H9 (cell line): Measurements from ENCODE around the gene PCLAF. TPM values are rescaled to one million over a fixed set of nuclear protein-coding genes. Genes with fewer than 3 reads are reported as not detected.

Experiments used
- DNase-seq: peaks from one replicate; pipeline ENCODE4 v3.0.0-alpha.2; 2017
- H2AFZ ChIP-seq: one replicate; pipeline ENCODE4 v1.6.1; 2013; ENCODE audit warnings: mild to moderate bottlenecking, low read length, control low read depth, moderate library complexity
- H2AK5ac ChIP-seq: 2 replicates; pipeline ENCODE4 v1.6.1; 2013; ENCODE audit warnings: low read length, control low read depth, mixed read lengths; ENCODE audit not compliant: insufficient read length
- H2BK120ac ChIP-seq: one replicate; pipeline ENCODE4 v1.6.1; 2013; ENCODE audit warnings: low read depth, mild to moderate bottlenecking, low read length, control low read depth, inconsistent platforms; ENCODE audit not compliant: poor library complexity, severe bottlenecking
- H2BK12ac ChIP-seq: 2 replicates; pipeline ENCODE4 v1.6.1; 2013; ENCODE audit warnings: low read length, control low read depth, mixed read lengths, low read depth; ENCODE audit not compliant: insufficient read length
- H2BK15ac ChIP-seq: 2 replicates; pipeline ENCODE4 v1.6.1; 2013; ENCODE audit warnings: low read depth, low read length, control low read depth
- H2BK20ac ChIP-seq: one replicate; pipeline ENCODE4 v1.6.1; 2013; ENCODE audit warnings: low read depth, mild to moderate bottlenecking, low read length, control low read depth, inconsistent platforms; ENCODE audit not compliant: poor library complexity, severe bottlenecking
- H2BK5ac ChIP-seq: 2 replicates; pipeline ENCODE4 v1.6.1; 2013; ENCODE audit warnings: low read length, control low read depth, mixed read lengths; ENCODE audit not compliant: insufficient read length
- H3K14ac ChIP-seq: 2 replicates; pipeline ENCODE4 v1.6.1; 2013; ENCODE audit warnings: low read length, control low read depth; ENCODE audit not compliant: insufficient read depth
- H3K18ac ChIP-seq: 2 replicates; pipeline ENCODE4 v1.6.1; 2013; ENCODE audit warnings: low read depth, mild to moderate bottlenecking, mixed read lengths, low read length, control low read depth; ENCODE audit not compliant: insufficient read length
- H3K23ac ChIP-seq: 2 replicates; pipeline ENCODE4 v1.6.1; 2013; ENCODE audit warnings: low read length, control low read depth, mixed read lengths, low read depth; ENCODE audit not compliant: insufficient read length
- H3K23me2 ChIP-seq: 2 replicates; pipeline ENCODE4 v1.6.1; 2013; ENCODE audit warnings: low read depth, mild to moderate bottlenecking, mixed read lengths, low read length, control low read depth; ENCODE audit not compliant: insufficient read length, poor library complexity, severe bottlenecking
- H3K27ac ChIP-seq: 2 replicates; pipeline ENCODE4 v1.5.1; 2013; ENCODE audit warnings: low read length, control low read depth, mixed read lengths, low read depth; ENCODE audit not compliant: insufficient read length
- H3K27me3 ChIP-seq: 2 replicates; pipeline ENCODE4 v1.6.1; 2013; ENCODE audit warnings: low read length, control low read depth, inconsistent platforms; ENCODE audit not compliant: insufficient read depth
- H3K4ac ChIP-seq: 2 replicates; pipeline ENCODE4 v1.6.1; 2013; ENCODE audit warnings: low read depth, mild to moderate bottlenecking, control low read depth, inconsistent platforms, low read length, moderate library complexity
- H3K4me1 ChIP-seq: 2 replicates; pipeline ENCODE4 v1.6.1; 2013; ENCODE audit warnings: low read length, control low read depth, inconsistent platforms; ENCODE audit not compliant: insufficient read depth
- H3K4me2 ChIP-seq: 2 replicates; pipeline ENCODE4 v1.6.1; 2013; ENCODE audit warnings: low read length, control low read depth, mixed read lengths; ENCODE audit not compliant: insufficient read length, insufficient read depth
- H3K56ac ChIP-seq: 2 replicates; pipeline ENCODE4 v1.6.1; 2013; ENCODE audit warnings: low read depth, mild to moderate bottlenecking, mixed read lengths, low read length, control low read depth; ENCODE audit not compliant: insufficient read length
- H3K79me1 ChIP-seq: 2 replicates; pipeline ENCODE4 v1.6.1; 2013; ENCODE audit warnings: low read depth, mild to moderate bottlenecking, moderate library complexity, low read length, control low read depth, inconsistent platforms; ENCODE audit not compliant: insufficient read depth, poor library complexity, severe bottlenecking
- H3K79me2 ChIP-seq: 2 replicates; pipeline ENCODE4 v1.6.1; 2013; ENCODE audit warnings: low read length, control low read depth, inconsistent platforms; ENCODE audit not compliant: insufficient read depth
- H3K9ac ChIP-seq: 2 replicates; pipeline ENCODE4 v1.6.1; 2013; ENCODE audit warnings: low read length, control low read depth, mixed read lengths; ENCODE audit not compliant: insufficient read length; ENCODE audit errors: extremely low read depth
- H3K9me3 ChIP-seq: one replicate; pipeline ENCODE4 v1.6.1; 2013; ENCODE audit warnings: low read depth, low read length, inconsistent platforms; ENCODE audit not compliant: control insufficient read depth
- H3T11ph ChIP-seq: one replicate; pipeline ENCODE4 v1.6.1; 2013; ENCODE audit warnings: mild to moderate bottlenecking, low read length, control low read depth, inconsistent platforms
- H4K20me1 ChIP-seq: one replicate; pipeline ENCODE4 v1.6.1; 2013; ENCODE audit not compliant: control insufficient read depth, insufficient read length, insufficient read depth
- H4K5ac ChIP-seq: 2 replicates; pipeline ENCODE4 v1.6.1; 2013; ENCODE audit warnings: low read depth, mild to moderate bottlenecking, mixed read lengths, low read length, control low read depth; ENCODE audit not compliant: insufficient read length
- H4K8ac ChIP-seq: replicated peaks from 2 replicates; pipeline ENCODE4 v1.6.1; 2013; ENCODE audit warnings: low read length, control low read depth, mixed read lengths, low read depth; ENCODE audit not compliant: insufficient read length
- H4K91ac ChIP-seq: 2 replicates; pipeline ENCODE4 v1.6.1; 2013; ENCODE audit warnings: low read depth, mild to moderate bottlenecking, moderate library complexity, mixed read lengths, low read length, control low read depth; ENCODE audit not compliant: insufficient read length
- H3K27ac Mint-ChIP-seq, 3 experiments: 2 replicates in 2 of 3; 3 replicates in 1 of 3; pipeline ENCODE4 v1.8.0; 2020 to 2021; ENCODE audit warnings: mixed read lengths in 3 of 3, mild to moderate bottlenecking in 1 of 3, moderate library complexity in 1 of 3
- H3K27me3 Mint-ChIP-seq: 2 replicates; pipeline ENCODE4 v1.8.0; 2021; ENCODE audit warnings: low read depth, mild to moderate bottlenecking, moderate library complexity, mixed read lengths
- H3K36me3 Mint-ChIP-seq, 3 experiments: 2 replicates in 2 of 3; 3 replicates in 1 of 3; pipeline ENCODE4 v1.8.0; 2020 to 2021; ENCODE audit warnings: low read depth in 3 of 3, mixed read lengths in 3 of 3; ENCODE audit not compliant: insufficient read depth in 1 of 3
- H3K4me1 Mint-ChIP-seq, 2 experiments: 2 replicates each; pipeline ENCODE4 v1.8.0; 2020; ENCODE audit warnings: mixed read lengths in 2 of 2
- H3K4me3 Mint-ChIP-seq, 2 experiments: 2 replicates in 1 of 2; 3 replicates in 1 of 2; pipeline ENCODE4 v1.8.0; 2020 to 2021; ENCODE audit warnings: mild to moderate bottlenecking in 2 of 2, mixed read lengths in 2 of 2, moderate library complexity in 1 of 2
- H3K9me3 Mint-ChIP-seq, 2 experiments: 2 replicates in 1 of 2; 3 replicates in 1 of 2; pipeline ENCODE4 v1.8.0; 2020; ENCODE audit warnings: mild to moderate bottlenecking in 2 of 2, mixed read lengths in 2 of 2, moderate library complexity in 1 of 2
- CTCF ChIP-seq: fragments of 200-600 bp; sonication (generic); conservative IDR thresholded peaks from 3 replicates; pipeline ENCODE4 v1.8.0; 2021; ENCODE audit warnings: antibody characterized with exemption, mild to moderate bottlenecking
- WGBS: extraction: QIAGEN DNeasy Blood & Tissue Kit; methylation state at CpG from one replicate; pipeline ENCODE4 v1.1.7; 2013; ENCODE audit warnings: missing lambda C conversion rate, low lambda C conversion rate, mixed read lengths; ENCODE audit not compliant: insufficient read length; ENCODE audit errors: extremely low coverage; 5-methylcytosine and 5-hydroxymethylcytosine counted together
- total RNA-seq: library from RNA; stranded (reverse); gene quantifications from 2 replicates; pipeline ENCODE4 v1.2.1, GENCODE V29; 2021

Gene PCLAF
- total RNA-seq, 1 experiment from 2014 or later: 65.6 TPM

- no peak overlapping the region for H2AK5ac ChIP-seq
- H3K9me3 ChIP-seq: no peaks in the 10 kb centered on the region
- H2BK20ac ChIP-seq: no peak overlapping the region
- H3K27ac Mint-ChIP-seq: peak overlapping the region in 1 of 3 experiments; percentile 60; a peak in 2 of 7 replicates
- no peak overlapping the region for H2BK12ac ChIP-seq
- H3K4me3 Mint-ChIP-seq: no peak overlapping the region
- H2BK15ac ChIP-seq: no peak overlapping the region
- no peak overlapping the region for H4K91ac ChIP-seq
- H3K79me2 ChIP-seq: no peaks in the 10 kb centered on the region
- no peaks in the 10 kb centered on the region for H3K36me3 Mint-ChIP-seq
- no peaks in the 10 kb centered on the region for H4K20me1 ChIP-seq
- H3K9ac ChIP-seq: no peak overlapping the region
- peaks cover 0 to 3% of the 10 kb centered on the region in 2 experiments; a peak in 2 of 5 replicates for H3K9me3 Mint-ChIP-seq
- no peak overlapping the region for H3K4me2 ChIP-seq
- no peak overlapping the region for H3T11ph ChIP-seq
- H3K18ac ChIP-seq: no peak overlapping the region
- no peaks in the 10 kb centered on the region for H3K79me1 ChIP-seq
- peaks cover 15 to 18% of the 10 kb centered on the region in 2 experiments for H3K4me1 Mint-ChIP-seq
- H3K56ac ChIP-seq: no peak overlapping the region
- H2BK5ac ChIP-seq: no peak overlapping the region
- no peak for DNase-seq
- H3K27me3 ChIP-seq: no peaks in the 10 kb centered on the region
- H2AFZ ChIP-seq: no peak overlapping the region
- no peak for TF ChIP-seq CTCF
- H2BK120ac ChIP-seq: no peak overlapping the region
- H3K27ac ChIP-seq: no peak overlapping the region
- no peak overlapping the region for H3K4ac ChIP-seq
- H3K27me3 Mint-ChIP-seq: no peaks in the 10 kb centered on the region
- H3K23me2 ChIP-seq: no peaks in the 10 kb centered on the region
- no peak overlapping the region for H3K14ac ChIP-seq
- H3K4me1 ChIP-seq: no peaks in the 10 kb centered on the region
- no CpG with 5 or more reads among the region's 3 CpGs for WGBS
- H4K8ac ChIP-seq: no peak overlapping the region
- H4K5ac ChIP-seq: no peak overlapping the region
- H3K23ac ChIP-seq: no peak overlapping the region
Measured at GRCh38 chr15:64314456-64314855, 66.8 kb downstream of the PCLAF start.

Other genes starting within 250 kb of the PCLAF start
- 4.4 and 4.8 TPM in 2 replicates for gene SNX22, start 229.7 kb downstream of the PCLAF start, total RNA-seq
- 433 and 435 TPM in 2 replicates for gene PPIB, start 218.4 kb downstream of the PCLAF start, total RNA-seq
- gene CSNK1G1, start 25.3 kb downstream of the PCLAF start, total RNA-seq: 17.1 and 19.7 TPM in 2 replicates
- gene TRIP4, start 6.4 kb upstream of the PCLAF start, total RNA-seq: 21.7 and 22.9 TPM in 2 replicates
- gene ZNF609, start 79.1 kb upstream of the PCLAF start, total RNA-seq: 38.8 and 45.3 TPM in 2 replicates